ENCODE data around the gene MSI2.
A peak's percentile ranks its signal among the peaks of the same experiment; 100 is the strongest.

Gene MSI2

DNA sequence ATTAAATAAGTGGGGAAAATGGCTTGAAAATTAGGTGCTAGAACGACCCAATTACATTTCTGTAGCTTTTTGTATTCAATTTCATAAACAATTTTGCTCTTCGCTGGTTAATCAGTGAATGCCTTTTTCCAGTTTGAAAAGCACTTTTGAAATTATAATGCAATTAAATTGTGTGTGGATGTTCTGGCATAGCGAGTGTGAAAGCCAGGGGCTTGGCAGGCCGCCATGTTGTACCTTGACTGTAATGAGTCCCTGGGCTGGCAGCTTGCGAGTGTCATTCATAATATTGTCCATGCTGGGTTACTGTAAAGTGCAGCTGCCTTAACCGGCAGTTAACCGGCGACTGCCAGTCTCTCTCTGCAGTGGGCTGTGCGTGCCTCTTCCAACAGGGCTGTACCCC is 310.9 kb downstream of the MSI2 start:
- DNase-seq: peak; percentile 77

DNA sequence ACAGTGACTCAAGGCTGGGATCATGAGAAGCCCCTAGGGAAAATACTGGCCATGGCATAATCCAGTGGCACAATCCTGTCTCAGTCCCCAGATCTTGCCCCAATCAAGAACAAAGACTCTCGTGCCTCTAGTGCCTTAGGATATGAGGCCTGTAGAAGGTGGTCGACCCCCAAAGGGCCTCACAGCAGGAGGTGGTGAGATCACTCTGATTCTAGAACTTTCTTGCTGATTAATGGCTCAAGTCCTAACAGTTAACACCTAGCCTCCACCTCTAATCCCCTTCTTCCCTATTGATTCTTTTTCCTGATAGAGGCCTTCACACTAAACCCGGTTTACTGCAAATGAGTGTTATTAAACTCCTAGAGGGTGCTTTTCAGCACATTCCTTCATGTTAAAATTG is 312.0 kb downstream of the MSI2 start:
- DNase-seq: no peak

DNA sequence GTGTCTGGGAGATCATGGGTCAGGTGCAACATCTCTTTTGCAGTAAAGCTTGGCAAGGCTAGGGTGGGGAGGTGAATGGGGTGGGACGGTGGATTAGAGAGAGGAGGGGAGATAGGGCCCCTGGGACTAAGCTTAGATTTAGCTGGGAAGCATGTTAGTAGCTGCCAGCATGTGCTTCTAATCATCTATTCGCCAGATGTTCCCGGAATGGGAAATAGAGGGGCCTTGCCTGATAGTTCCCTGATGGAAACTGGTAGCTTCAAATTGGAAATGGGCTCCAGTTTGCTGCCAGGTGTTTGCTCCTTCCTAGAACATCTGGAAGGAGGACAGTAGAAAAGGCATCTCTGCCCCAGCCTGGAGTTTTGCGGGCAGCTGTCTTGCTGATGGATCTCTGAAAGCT is 312.7 kb downstream of the MSI2 start:
- no peak for DNase-seq

DNA sequence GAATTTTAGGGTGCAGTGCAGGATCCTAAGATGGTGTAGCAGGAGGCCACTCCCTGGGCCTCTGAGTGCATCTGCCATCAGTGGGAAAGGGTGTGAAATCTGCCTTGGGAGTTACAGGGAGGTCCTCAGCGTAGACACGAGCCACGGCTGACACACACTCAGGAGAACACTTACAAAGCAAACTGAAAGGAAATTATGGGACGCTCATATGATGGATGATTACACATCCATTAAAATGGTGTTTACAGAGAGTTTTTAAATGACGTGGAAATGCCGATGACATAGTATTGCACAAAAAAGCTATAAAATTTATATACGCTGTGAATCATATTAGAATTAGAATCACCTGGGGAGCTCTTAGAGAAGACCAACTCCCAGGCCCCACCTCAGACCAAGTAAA is 313.5 kb downstream of the MSI2 start:
- DNase-seq: no peak

DNA sequence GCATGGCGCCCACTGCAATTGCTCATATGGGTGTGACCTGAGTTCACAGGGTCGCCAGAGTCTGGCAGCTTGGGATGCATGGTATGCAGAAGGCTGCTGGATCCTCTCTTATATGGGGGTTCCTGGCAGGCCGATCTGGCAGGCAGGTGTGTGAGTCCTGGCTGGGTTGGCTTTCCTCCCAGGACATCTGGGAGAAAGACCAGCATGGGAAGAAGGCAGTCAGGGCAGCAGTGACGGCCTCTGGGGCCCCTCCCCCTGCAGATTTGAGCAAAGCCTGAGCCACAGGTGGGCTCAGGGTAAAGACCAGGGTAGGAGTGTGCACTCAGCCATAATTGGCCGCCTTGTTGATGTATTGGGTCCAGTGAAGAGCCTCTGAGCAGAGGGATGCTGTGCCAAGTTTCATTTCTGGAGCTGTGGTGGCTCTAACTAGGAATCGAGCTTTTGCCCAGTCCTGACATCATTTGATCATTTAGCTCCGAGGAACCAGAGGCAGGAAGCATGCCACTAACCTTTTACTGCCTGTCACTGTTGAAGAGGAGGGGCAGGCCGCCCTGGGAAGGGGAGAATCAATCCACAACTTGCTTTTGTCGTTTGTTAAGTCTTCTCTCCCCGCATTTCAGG is 314.5 kb downstream of the MSI2 start:
- no peak for DNase-seq

DNA sequence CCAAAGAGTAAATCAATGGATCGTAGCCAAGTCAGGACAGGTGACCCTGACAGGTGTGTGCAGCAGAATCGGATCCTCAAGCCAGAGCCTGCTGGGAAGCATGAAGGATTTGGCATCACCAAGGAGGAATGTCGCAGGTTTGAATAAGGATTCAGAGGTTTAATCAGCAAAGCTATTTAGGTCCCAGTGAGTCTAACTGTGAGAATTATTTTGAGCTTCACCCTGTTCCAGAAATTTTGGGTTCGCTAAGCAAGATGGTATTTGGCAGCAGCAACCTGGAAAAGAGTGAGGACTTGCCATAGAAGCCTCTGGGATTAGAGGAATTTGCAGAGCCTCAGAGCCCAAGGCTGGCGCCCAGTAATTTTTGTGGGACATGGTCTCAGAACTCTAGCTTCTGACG is 315.7 kb downstream of the MSI2 start:
- no peak for DNase-seq

DNA sequence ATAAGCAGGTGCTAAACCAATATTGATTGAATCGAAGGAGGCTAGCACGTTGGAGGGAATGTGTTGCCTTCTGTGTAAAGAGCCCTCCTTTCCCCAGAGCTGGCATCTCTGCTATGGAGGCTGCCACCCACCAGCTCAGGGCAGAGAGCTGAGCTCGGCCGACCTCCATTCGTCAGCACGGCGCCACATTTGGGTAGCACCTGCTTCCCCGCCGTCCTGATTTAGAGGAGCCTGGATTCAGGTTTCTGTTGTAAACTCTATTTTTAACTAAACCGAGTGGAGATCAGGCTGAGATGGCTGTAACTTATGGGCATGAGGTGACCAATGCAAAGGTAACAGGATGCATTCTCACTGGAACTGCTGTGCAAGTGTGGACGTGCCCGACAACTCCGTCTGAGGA is 316.3 kb downstream of the MSI2 start:
- DNase-seq: no peak

DNA sequence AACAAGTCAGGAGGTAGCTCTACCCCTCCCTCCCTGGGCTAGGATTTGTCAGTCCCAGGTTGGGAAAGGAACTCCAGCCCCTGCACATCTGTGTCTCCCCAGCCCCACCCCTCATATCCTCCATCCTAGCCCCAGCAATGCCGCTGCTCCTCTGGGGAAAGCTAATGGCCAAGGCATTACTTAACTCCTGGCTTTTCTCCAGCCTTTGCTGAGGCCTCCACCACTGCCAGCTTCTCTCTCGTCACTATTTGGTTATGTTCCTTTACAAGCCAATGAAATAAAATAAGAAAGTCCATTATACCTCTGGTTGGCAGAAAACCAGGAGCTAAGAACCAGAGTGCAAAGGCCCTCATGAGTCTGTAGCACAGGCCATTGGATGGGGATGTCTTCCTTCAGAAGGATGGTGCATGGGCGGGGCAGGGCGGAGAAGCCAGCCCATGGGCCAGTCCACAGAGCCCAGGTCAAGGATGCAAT is 317.8 kb downstream of the MSI2 start:
- no peak for DNase-seq

DNA sequence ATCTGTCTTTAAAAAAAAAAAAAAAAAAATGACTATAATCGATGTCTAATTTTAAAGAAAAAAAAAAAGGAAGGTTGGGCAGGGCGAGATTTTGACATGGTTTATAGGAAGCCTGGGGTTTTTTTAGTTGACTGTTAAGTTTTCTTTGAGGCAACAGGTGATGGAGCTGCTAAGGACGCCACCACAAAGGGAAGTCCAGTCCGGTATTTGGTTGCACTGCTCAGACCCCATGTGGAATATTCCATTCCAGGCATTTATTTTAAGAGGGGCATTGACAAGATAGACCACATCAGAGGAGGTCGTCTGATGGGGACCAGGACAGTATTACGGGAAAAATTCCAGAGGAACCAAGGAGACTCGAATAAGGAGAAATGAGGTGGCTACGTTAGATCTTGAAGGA is 320.4 kb downstream of the MSI2 start:
- DNase-seq: no peak

DNA sequence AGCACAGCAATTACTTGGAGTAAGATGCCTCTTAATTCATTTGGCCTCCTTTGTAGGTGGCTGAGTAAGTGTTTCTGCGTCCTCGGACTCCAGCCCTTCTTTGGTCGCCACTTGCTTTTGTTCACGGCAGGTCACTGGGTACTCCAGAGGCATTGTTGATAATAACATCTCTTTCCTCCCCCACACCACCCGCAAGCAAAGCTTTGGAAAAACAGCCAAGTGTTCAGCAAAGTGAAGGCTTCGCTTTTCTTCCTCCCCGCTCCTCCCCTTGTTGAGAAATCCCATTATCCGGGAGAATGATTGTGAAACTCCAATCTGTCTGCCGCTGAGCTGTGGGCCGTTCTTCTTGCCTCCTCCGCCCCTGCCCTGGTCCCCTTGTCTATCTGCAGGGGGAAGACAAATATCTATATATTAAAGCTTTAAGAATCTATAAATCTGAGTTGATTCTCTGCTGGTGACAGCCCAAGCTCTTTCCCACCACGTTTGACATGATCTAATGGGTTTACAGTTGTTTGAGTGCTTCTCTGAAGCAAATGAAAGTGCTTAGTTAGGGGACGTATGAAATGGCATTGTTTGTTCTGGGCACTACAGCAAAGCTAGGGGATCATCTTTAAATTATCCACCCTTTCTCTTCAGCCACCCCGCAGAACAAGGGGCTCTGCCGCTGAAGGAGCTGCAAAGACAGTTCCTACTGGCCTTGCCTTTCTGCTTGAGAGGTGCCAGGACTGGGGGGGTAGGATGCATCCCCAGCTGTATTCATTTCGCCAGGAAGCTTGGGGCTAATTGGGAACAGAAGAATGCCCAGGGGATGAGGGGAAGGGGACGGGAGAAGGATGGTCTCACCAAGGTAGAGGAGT is 321.7 kb downstream of the MSI2 start:
- no peak for DNase-seq

DNA sequence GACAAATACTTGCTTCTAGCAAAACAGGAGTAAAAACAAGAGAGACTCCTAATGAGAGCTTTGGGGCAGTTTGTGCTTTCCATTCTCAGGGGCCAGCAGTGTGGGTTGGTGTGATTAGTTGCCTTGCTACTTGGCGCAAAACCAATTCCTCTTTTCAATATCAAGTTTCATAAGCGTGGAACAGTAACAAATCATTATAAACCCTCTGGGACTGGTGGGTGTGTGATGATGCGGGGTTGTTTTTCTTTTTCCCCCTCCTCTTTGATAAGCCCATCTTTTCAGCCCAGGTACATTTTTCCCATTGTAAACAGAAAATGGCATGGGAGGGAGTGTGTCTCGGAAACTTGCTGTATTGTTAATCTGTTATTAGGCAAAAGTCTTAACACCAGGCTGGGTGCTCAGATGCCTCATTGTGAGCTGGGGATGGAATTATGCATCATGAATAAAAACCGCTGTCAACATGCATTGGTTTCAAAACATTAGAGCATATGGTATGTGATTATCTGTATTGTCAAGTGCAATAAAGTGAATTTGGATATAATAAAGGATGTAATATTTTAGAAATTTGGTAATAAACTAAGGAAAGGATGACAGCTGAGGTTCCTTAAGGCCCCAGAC is 322.4 kb downstream of the MSI2 start:
- DNase-seq: no peak

DNA sequence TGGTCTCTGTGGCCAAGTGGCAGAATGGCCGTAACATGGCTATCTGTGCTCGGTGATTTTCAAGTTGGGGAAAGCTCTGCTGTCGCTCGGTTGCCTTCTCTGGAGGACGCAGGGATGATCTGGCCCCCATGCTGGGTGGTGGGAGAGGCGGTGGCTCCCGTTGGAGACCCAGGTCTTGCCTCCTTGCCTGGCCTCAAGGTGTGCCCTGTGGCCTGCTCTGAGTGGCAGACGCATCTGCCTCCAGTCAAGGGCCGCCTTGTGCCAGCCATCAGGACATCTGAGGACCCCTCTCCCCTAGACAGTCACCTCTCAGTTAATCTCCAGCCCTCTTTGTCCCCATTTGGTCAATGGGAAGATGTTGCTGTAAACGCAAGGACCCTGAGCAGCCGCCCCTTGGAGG is 322.9 kb downstream of the MSI2 start:
- DNase-seq: no peak

DNA sequence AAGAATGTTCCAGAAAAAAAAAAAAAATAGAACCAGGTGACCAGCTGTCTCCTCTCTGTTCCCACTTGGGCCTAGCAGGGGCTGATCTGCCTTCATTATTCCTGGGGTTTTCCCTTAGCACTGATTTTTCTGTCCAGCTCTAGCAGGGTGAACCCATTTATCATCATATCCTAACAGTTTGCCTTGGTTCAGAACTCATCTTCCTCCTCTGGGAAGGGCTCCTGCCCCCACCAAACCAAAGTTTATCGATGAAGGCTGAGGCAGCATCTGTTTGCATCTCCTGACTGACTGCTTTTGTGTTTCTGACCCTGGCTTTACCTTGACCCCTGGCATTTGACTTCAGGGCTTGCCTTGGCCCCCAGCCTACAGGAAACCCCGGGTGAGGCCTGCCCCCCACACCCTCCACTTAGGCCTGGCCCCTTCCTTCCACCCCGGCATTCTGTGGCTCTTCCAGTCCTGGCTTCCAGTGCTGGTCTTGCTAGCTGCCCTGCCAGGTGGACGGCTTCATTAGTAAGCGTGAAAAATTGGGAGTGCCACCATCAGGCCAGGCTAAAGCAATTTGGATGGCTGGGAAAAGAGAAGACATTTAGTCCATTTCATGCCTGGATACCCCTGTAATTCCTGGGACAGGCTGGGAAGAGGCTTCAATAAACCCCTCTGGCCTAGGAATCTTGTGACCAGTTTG is 323.9 kb downstream of the MSI2 start:
- DNase-seq: no peak

DNA sequence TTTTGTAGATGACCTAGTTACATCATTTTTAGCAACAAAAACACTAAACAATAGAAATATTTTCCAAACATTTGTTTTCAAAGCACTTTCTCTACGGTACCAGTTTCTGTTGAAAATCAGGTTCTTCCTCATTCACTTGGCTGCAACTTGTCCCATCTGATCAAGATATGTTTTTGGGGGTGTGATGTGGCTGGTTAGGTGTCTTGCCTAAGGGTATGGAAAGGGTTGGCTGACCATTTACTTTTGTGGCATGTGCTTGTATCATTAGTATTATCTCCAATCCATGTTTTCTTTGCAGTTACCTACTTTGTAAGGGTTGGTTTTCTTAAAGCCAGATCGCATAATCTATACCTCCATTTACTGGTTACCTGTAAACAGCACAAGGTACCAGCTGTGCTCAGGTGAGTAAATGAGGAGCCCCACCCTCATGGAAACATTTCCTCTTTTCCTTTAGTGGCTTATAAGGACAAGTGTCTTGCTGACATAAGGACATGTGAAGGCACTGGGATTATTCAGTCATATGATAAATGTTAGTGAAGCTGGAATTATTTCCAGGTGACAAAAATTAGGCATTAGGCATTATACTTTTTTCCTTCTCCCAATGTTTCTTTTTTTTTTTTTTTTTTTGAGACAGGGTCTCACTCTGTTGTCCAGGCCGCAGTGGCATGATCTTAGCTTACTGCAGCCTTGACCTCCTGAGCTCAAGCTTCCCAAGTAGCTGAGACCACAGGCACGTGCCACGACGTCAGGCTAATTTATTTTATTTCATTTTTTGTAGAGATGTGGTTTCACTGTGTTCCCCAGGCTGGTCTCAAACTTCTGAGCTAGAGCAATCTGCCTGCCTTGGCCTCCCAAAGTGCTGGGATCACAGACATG is 326.8 kb downstream of the MSI2 start:
- no peak for DNase-seq

DNA sequence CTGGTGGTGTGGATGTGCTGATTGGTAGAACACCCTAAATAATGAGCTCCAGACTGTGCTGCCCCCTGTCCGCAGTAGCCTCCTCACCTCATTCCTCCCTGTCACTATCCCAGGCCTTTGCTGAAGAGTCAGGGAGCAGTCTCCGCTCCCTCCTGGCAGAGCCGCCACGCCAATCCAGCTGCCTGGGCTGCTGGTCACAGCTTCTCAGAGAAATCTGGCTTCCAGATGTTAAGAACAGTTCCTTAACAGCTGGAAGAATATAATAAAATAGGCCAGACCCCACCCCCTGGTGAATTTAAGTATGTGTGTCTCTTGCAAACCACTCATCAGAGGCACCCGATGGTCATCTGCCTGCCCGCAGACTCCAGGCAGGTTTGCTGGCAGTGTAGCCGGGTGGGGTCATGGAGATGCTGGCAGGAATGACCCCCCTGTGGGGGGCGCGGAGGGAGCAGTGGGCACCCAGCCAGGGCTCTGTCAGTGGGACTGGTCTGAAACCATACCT is 327.8 kb downstream of the MSI2 start:
- DNase-seq: no peak

DNA sequence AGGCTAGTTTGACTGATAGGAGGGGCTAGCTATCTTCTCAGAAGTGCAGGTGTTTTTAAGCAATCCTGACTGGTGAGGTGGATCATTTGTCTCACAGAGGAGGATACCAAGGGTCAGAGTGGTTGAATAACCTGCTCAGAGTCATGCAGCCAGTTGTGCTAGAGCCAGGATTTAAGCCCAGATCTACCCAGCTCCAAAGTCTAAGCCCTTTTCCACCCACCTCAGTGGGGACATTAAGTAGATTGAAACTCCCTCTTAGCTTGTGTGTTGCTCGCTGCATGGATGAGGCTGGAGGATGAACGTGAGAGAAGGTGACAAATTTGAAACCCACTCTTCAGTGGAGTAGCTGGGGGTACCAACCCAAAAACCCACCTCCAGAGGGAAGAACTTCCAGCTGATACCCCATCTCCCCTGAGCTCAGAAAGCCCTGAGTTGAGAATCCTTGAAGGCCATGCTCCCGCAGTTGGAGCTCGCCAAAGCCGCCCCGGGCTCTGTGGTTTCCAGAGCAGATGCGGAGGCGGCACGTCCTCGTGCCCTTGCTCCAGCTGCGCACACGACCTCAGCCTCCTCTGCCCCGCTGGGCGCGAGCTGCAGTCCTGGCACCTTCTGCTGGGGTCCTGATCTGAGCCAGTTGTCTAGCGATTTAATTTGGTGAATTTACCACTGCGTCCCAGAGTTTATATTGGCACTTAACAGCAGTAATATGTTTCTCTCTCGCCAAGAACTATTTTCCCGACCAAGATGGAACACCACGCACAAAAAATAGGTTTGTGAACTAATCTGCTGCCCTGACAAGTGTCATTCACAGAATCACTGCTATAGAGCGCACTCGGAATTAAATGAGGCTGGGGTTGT is 329.2 kb downstream of the MSI2 start:
- no peak for DNase-seq

DNA sequence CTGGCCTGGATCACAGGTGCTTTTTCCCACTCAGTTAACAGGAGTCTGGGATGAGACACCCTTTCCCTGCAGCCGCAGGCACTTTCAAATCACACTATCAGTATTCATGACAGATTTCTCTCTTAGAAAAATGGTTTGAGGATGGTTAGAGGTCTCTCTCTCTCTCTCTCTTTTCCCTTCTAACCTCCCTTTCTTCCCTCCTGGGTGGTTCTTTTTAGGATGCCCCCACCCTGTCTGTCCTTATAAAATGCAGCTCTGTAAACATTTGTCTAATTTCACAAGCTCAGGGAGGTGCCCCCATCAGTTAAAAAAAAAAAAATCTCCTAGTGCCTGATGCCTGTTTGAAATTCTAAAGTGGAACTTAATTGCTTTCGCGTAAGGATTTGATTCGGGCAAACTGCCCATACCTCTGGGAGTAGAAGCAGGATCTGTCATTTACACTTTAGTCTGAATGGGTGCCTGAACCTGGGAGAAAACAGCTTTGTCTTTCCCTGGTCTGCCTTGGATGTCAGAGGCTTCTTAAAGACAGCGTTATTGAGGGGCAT is 329.9 kb downstream of the MSI2 start:
- DNase-seq: no peak

DNA sequence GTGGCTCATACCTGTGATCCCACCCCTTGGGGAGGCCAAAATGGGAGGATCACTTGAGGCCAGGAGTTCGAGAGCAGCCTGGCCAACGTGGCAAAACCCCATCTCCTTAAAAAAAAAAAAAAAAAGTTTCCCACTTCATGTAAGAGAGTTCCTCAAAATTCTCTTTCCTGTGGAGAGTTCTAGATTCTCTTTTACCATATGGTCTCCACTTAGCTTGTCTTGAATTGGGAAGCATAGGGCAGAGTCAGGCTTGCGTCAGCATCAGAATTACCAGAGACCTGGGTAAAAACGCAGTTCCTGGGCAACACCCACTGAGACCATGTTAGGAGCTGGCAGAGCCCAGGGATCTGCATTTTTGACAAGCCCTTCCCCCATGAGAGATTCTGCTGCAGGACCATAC is 330.4 kb downstream of the MSI2 start:
- no peak for DNase-seq

DNA sequence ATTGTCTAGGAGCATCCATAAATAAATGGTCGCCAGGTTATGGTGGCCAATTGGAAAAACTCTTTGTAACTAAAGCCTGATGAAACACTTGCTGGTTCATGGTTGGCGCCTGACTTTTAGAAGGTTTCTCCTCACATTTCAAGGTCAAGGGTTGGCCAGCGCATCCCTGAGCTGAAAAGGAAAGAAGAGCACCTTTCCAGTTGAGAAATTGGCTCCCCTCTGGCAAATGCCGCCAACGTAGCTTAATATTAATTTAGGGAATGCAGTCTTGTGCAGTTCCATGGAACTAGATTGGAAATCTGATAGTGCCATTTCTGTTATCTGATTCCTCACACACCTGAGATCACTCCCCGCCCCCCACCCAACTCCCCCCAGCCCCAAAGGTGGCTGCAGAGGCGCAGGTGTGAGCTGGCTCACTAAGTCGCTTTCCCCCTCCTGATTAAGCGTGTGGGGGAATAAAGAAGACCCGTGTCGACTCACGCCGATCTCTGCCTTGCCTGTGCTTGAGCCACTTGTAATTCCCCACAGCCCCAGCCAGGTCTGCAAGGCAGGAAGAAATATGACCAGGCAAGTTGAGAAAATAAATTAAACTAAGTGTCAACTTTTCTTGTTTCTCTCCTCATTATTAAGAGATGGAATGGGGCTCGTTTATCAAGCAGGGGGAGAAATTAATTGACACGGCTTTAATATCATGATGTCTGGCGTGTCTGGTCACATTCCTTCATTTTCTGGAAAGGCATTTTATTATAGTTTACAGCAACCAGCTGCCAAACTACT is 331.1 kb downstream of the MSI2 start:
- DNase-seq: no peak

DNA sequence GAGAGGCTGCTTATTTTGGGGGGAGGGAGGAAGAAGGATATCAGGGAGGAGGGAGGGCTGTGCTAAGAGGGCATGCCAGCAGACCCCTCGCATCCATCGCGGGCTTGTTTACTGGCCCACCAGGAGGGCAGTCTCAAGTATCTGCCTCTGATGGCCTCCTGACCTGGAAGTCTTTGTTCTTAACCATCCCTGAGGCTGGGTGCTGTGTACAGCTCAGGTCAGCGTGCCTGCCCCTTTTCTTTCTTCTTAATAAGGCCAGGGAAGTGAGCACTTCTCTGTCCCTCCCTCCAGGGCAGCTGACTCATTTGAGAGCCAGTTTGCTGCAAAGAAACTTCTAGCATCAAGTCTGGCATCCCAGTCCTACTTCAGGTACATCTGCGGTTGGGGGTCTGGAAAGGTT is 331.8 kb downstream of the MSI2 start:
- no peak for DNase-seq
